HG03159 (cell line): Measurements from ENCODE around the gene CYP4F3.
"Not testable (repeated sequence)": the region's sequence is repeated elsewhere in the genome, so short reads cannot be mapped to it uniquely, and the experiment has no call there.

Experiments
- ATAC-seq: cut with Tn5 transposase; IDR thresholded peaks from one replicate; pipeline ENCODE4 v1.9.1; 2021; ENCODE audit warnings: mild to moderate bottlenecking, moderate library complexity; ENCODE audit not compliant: unreplicated experiment

Gene CYP4F3

DNA sequence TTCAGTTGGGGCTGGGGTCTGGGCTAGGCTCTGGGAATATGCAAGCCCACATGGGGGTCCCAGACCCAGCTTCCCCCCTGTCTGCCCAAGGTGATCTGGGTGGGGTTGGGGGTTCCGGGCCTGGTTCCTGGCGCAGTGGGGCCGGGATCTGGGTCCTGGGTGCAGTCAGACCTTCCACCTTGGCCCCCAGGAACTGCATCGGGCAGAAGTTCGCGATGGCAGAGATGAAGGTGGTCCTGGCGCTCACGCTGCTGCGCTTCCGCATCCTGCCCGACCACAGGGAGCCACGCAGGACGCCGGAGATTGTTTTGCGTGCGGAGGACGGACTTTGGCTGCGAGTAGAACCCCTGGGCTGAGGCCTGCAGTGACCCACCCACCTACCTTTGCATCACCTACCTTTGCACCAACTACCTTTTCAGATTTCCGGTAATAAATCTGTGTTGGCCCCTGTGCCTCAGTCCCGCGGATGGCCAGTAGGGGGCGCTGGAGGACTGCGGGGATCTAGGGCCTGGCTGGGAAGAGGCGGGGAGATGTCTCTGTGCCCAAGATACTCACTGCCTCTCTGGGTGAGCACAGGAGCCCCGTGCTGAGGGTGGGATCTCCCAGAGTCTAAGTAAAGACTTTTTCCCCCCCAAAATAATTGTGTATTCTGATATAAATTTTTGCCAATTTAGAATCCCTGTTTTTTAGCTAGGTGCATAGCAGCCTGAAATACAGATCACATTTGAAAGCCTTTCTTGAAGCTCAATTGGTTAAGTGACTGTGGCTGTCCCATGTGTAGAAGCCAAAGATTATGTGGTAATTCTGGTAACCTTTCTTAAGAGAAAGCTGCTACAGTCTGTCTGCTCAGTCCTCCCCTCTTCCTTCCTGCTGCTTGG lies 11.5 kb upstream of the CYP4F3 start:
- ATAC-seq = no peak

DNA sequence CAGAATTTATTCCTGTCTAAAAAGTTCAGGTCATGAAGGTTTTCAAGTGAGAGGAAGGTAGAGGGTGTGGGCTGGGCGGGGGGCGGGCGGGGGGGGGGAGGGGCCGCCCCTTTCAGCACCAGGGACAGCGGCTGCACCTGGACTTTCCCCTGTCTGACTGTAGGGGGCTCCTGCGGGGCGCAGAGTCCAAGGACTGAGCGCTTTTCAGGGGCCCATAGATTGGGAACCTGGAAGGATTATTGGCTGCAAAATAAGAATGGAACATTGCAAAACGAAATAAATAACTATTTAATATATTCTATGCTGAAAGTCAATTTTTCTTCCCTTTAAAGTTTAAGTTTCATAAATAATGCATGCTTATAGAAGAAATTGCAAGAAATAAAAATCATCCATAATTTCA lies 8.9 kb upstream of the CYP4F3 start:
- ATAC-seq = no peak

DNA sequence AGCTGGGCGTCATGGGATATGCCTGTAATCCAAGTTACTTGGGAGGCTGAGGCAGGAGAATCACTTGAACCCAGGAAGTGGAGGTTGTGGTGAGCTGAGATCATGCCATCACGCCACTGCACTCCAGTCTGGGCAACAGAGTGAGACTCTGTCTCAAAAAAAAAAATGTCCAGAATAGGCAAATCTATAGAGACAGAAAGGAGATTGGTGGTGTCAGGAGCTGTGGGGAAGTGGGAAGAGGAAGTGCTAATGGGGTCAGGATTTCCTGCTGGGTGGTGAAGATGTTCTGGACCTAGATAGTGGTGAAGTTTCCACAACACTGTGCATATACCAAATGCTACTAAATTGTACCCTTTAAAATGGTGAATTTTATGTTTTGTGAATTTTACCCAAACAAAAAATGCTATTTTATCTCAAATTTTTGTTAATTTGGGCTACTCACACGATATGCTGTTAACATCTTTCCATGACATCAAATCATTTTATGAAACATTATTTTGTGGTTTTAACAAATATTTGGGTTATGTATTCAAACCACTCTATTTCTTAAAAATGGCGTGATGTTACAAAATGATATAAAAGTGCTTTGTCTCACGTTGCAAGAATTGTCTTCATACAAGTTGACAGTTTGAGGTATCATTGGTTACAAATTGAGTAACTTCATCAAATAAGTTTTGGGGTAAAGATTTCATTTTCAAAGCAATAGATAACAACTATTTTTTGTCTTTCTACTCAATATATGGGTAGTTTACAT lies 7.4 kb upstream of the CYP4F3 start:
- ATAC-seq = no peak

DNA sequence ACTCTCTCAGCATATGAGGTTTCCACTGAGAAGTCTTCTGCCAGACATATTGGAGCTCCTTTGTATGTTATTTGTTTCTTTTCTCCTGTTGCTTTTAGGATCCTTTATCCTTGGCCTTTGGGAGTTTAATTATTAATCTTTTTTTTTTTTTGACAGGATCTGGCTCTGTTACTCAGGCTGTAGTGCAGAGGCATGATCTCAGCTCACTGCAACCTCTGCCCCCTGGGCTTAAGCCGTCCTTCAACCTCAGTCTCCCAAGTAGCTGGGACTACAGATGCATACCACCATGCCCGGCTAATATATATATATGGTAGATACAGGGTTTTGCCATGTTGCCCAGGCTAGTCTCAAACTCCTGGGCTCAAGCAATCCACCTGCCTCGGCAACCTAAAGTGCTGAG lies 6.6 kb upstream of the CYP4F3 start:
- no peak for ATAC-seq

DNA sequence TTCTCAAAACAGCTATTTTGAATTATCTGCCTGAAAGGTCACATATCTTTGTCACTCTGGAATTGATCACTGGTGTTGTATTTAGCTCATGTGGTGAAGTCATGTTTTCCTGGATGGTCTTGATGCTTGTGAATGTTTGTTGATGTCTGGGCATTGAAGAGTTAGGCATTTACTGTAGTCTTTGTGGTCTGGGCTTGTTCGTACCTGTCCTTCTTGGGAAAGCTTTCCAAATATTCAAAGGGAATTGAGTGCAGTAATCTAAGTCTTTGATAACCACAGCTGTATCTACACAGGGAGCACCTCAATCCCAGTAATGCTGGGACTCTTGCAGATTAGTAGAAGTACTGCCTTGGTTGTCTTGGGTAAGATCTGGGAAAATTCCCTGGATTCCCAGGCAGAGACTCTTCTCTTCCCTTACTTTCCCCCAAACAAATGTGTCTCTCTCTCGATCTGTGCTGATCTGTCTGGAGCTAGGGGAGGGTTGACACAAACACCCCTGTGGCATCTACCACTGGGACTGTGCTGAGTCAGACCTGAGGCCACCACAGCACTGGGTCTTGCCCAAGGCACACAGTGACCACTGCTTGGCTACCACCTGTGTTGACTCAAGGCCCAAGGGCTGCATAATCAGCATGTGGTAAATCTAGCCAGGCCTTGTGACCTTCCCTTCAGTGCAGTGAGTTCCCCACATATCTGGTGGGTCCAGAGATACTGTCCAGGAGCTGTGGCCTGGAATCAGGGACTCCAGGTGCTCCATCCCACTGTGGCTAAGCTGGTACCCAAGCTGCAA lies 5.5 kb upstream of the CYP4F3 start:
- no peak for ATAC-seq

DNA sequence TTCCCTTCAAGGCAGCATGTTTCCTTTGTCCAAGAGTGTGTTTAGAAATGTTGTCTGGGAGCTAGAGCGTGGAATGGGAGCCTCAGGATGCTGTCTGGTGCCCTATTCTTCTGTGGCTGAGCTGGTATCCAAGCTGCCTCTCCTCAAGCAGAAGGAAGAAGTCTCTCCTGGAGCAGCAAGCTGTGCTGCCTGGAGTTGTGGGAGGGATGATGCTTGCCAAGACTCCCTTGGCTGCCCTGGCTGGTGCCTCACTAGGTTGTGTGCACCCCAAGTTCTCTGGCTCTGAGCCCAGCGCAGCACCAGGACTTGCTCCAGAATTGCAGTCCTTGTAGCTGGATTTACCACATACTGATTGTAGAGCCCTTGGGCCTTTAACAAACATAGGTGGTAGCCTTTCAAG lies 4.7 kb upstream of the CYP4F3 start:
- ATAC-seq = no peak

DNA sequence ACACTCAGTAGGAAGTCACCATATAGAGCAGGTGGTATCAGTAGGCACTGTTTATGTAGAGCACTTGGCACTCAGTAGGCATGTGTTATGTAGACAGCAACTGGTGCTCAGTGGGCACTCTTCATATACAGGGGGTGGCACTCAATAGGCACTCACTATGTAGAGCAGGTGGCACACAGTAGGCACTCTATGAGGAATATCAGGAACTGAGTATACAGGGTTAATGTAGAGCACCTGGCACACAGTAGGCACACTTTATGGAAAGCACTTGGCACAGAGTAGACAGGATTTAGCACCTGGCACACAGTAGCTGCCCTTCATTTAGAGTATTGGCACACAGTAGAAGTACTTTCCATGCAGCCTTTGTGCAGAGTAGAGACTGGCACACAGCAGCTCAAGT lies 1.1 kb upstream of the CYP4F3 start:
- ATAC-seq = no peak

DNA sequence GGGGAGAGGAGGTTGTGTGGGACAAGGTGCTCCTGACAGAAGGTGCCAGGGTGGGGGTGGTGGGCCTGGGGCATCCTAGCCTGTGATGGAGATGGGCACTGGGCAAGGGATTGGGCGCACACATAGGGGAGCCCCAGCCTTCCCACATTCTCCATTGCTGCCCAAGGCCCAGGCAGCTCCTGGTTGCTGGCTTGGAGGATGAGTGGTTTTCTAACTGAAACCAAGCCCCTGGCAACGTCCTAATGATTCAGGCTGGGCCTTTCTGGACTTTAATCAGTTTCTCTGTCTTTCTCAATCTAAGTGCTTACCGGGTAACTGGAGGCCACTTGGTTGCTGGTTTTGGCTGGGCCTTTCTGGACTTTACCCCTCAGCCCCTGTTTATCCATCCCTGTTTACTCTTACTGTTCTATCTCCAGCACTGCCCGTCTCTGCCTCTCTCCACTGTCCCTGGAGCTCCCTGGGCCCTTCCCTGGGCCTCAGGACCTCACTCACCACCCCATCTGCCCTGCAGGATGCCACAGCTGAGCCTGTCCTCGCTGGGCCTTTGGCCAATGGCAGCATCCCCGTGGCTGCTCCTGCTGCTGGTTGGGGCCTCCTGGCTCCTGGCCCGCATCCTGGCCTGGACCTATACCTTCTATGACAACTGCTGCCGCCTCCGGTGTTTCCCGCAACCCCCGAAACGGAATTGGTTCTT lies 354 bp downstream of the CYP4F3 start:
- no peak for ATAC-seq

DNA sequence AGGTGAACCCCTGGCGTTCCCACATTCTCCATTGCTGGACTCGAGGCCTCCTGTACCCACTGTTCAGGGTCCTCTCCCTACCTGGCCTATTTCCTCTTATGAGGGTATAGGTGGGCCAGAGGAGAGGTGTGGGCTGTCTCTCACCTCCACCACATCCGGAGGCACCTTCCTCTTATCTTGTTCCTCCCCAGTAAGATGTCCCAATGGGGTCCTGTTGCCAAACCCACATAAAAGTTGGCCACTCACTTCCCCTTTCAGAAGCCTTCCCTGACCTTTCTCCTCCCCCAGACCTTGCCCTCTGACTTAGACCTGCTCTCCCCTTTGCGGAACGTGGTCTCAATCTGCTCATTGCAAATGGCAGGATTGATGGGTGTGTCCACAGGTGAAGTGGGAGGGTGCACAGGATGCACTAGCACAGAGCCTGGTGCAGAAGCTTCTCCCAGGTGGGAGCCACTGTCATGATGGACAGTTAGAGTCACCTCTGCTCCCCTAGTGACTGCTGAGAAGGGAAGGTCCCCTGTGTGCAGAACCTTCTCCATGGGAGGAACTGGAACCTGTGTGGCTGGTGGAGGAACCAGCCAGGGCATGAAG lies 1.3 kb downstream of the CYP4F3 start:
- ATAC-seq = no peak

DNA sequence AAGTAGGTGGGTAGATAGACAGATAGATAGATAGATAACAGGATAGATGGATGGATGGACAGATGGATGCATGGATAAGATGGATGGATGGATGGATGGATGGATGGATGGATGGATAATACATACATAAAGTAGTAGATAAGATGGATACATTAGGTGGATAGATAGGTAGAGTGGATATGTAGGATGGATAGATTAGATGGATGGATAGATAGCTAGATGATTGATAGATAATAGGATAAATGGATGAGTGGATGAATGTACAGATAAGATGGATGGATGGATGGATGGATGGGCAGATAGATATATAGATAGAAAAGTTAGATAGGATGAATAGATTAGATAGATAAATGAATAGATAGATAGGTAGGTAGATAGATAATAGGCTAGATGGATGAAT lies 2.1 kb downstream of the CYP4F3 start:
- no peak for ATAC-seq

DNA sequence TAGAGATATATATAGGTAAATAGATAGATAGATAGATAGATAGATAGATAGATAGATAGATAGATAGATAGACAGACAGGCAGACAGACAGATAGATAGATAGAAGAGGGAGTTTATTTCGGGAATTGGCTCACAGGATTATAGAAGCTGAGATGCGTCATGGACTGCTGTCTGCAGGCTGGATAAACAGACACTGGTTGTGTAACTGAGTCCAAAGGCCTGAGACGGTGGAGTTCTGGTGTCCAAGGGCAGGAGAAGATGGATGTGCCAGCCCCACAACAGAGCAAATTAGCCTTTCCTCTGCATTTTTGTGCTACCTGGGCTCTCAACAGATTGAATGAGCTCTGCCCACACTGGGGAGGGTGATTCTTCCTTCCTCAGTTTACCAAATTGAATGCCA lies 2.7 kb downstream of the CYP4F3 start:
- ATAC-seq = no peak

DNA sequence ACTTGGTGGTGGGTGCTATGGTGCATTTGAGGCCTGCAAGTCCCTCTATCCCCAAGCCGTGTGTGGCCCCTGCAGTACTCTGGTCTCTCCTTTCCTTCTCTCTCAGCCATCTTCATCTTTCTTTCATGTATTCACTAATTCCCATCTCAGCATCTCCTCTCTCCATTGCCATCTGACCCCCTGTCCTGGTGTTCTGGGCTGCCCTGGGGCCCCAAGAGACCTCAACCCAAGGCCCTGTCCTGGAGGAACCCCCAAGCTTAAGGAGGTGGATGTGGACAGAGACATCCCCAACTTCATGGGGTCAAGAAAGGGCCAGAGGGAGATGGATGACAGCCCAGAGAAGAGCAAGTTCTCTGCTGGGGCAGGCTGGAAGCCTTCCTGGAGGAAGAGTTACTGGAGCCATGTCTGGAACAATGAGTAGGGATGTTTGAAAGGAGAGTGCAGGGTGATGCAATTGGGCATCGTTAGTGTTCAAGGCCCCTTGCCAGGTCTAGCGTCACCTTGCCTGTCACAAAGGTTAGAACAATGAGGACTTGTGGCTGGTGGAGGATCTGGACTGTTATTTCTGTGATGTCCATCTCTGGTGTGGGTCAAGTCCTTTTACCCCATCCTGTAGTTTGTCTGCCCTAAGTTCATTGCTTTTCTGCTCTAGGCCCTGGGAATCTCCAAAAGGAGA lies 3.5 kb downstream of the CYP4F3 start:
- ATAC-seq = no peak

DNA sequence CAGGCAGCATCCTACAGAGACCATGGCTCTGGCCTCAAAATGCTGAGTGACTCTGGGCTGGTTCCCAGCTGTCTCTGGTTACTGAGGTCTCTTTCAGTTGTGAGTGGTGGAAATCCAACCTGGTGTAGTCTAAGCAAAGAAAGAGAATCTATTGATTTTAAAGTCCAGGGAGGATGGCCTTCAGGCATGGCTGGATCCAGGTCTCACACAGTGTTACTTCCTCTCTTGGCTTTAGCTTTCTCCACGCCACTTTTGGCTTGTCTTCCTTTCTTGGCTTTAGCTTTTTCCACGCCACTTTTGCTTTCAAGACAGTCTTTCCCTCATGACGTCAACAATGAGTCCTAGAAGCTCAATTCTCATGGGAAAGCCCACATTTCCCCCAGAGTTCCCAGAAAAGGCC lies 4.1 kb downstream of the CYP4F3 start:
- no peak for ATAC-seq

DNA sequence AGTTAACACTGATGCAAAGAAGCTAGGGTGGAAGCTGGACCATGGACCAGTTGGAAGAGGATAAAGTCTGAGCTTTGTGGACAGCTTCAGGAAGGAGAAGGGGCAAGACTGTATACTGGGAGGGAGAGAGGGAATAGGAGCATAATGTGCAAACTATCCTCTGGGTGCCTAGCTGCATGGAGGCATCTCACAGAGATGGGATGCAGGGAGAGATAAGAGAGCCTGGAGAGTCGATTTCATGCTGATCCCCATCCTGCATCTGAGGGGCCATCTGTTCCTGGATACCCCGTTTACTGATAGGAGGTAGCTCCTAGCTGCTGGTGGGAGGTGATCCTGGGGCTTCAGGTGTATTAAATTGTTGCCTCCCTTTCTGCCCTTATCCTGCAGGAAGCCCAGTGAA lies 8.8 kb downstream of the CYP4F3 start:
- no peak for ATAC-seq

DNA sequence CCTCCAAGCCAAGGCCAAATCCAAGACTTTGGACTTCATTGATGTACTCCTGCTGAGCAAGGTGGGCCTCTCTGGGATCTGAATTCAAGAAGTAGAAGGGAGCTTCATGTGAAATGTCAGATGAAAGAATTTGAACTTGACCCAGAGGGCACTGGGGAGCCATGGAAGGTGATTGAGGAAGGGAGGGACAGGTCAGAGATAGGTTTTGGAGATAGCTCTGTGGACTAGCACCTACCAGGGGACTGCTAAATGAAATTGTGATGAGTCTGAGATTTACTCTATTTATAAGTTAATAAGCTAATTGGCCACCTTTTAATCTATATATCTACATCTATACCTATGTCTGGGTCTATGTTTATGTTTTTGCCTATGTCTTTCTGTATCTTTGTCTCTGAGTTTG lies 9.4 kb downstream of the CYP4F3 start:
- not testable (repeated sequence) for ATAC-seq

DNA sequence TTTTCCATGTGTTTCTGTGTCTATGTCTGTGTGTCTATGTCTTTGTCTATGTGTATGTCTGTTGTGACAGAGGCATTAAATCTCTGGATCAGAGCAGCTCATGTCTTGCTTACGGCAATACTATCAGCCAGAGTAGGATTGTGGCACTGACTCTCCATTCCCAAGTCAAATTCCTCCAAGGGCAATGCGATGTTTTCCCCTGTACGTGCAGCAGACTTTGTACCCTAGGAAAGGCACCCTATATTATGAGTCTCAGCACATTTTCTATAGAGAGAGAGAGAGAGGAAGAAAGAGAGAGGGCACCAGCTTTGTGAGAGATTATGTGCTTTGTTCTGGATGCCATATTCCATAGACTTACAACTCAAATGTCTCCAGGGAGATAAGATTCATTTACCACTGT lies 11.1 kb downstream of the CYP4F3 start:
- no peak for ATAC-seq

DNA sequence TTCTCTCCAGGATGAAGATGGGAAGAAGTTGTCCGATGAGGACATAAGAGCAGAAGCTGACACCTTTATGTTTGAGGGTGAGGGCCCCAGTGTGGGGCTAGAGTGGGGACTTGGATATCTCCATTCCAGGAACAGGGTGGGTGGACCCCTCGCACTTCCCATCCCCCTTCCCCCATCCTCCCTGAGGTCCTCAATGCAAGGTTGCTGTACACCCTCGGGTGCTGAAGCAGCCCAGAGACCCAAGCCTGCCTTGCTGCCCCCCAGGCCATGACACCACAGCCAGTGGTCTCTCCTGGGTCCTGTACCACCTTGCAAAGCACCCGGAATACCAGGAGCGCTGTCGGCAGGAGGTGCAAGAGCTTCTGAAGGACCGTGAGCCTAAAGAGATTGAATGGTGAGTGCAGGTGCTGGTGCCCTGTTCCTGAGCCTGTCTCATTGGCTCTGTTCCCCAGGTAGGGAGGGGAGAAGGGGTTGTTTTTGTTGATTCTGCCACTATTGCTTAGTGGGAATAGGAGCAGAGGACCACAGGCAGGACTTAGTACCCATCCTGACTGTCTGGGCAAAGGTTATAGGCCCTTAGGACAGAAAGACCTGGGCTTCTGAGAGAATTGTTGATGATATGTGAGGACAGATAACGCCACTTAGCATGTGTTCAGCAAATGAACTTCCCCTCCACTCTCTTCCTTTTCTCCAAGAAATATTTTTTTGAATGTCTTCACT lies 12.0 kb downstream of the CYP4F3 start:
- no peak for ATAC-seq

DNA sequence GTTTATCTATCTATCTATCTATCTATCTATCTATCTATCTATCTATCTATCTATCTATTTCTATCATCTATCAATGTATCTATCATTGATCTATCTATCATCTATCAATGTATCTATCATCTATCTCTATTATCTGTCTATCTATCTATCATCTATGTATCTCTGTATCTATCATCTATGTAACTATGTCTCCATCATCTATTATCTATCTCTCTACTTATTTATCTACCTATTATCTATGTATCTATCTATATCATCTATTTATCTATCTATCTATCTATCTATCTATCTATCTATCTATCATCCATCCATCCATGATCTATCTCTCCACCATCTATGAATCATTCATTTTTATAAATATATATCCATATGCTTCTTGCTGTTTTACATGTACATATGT lies 15.8 kb downstream of the CYP4F3 start:
- ATAC-seq = no peak

DNA sequence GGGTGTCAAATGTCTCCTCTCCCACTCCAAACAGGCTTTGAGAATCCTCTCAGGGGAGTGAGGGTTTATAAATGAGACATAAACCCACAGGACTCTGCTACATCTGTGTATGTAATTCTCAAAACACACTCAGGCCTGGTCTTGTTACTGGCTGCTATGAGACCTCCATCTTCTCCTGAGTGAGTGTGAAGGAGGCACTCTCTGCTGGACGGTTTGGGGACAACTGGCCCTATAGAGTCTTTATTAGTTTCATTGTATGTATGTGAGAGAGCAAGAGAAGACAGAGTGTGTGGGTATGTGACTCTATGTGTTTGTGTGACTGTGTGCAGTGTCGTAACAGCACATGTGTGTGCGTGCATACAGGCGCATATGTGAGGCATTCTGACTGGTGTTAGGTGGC lies 22.6 kb downstream of the CYP4F3 start:
- no peak for ATAC-seq
